NCI-H774 (cell line): ENCODE measurements around the gene SCNN1G.
"Not testable (repeated sequence)": the region's sequence is repeated elsewhere in the genome, so short reads cannot be mapped to it uniquely, and the experiment has no call there.

Experiments used
- DNase-seq: peaks from one replicate; lab custom pipeline; 2025; lab: John Stamatoyannopoulos, UW

SCNN1G gene, protein sequence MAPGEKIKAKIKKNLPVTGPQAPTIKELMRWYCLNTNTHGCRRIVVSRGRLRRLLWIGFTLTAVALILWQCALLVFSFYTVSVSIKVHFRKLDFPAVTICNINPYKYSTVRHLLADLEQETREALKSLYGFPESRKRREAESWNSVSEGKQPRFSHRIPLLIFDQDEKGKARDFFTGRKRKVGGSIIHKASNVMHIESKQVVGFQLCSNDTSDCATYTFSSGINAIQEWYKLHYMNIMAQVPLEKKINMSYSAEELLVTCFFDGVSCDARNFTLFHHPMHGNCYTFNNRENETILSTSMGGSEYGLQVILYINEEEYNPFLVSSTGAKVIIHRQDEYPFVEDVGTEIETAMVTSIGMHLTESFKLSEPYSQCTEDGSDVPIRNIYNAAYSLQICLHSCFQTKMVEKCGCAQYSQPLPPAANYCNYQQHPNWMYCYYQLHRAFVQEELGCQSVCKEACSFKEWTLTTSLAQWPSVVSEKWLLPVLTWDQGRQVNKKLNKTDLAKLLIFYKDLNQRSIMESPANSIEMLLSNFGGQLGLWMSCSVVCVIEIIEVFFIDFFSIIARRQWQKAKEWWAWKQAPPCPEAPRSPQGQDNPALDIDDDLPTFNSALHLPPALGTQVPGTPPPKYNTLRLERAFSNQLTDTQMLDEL

DNA sequence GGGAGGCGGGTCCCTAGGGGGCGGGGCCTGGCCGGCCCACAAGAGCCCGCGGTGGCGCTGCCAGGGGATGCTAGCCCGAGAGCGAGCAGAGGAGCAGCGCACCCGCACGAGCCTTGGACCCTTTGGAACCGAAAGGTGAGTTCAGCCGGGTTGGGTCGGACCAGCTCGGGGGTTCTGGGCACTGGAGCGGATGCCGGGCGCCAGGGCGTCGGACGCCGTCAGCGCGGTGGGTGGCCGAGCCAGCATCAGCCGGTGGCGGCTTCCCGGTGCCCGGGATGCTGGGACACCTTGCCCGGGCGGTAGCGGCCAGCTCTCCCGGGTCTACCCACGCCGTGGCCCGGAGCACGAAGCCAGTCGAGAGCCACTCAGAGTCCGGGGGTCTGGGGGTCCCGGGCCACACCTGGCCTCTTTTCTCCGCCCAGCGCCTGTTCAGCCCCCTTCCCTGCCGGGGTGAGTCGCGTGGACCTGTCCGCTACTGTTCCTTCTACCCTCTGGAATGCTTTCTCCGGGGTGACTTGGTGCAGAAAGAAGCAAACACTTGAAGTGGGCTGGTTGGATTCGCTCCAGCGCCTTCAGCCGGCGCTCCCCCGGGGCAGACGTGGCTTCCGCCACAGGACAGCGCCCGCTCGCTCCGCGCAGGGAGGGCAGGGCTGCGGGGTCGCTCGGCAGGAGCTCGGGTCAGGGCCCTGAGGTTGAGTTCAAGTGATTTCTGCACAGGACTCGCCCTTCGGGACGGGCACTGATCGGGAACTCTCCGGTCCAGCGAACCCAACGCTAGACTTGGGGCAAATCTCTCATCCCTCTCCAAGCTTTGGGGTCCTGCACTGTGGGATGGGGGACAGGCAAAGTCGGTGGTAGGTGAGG lies at the start of gene SCNN1G:
SCNN1G (plus strand) TSS at position 67 of the 864 bp plus-strand sequence. CDS start 3,527 bp downstream, outside the sequence.
- no peak for DNase-seq

GRCh38 chr16:23132775-23133463 lies 49.6 kb upstream of the SCNN1G start:
- no peak for DNase-seq

DNA sequence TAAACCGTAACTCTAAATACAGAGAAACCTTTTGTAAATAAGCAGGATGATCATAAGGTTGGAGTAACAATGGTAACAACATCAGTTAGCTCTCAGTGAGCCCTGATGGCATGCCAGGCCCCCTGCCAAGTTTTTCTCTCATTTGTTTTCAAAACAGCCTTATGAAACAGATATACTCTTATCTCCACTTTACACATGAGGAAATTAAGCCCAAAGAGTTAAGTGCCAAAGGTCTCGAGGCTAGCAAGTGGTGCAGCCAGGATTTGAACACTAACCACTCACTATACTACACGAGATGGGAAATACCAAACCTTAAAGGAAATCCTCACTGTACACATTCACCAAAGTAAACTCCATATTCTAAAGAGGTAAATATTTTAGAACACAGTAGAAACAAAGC lies 48.3 kb upstream of the SCNN1G start:
- no peak for DNase-seq

GRCh38 chr16:23137256-23137655 lies 45.3 kb upstream of the SCNN1G start:
- DNase-seq: no peak

DNA sequence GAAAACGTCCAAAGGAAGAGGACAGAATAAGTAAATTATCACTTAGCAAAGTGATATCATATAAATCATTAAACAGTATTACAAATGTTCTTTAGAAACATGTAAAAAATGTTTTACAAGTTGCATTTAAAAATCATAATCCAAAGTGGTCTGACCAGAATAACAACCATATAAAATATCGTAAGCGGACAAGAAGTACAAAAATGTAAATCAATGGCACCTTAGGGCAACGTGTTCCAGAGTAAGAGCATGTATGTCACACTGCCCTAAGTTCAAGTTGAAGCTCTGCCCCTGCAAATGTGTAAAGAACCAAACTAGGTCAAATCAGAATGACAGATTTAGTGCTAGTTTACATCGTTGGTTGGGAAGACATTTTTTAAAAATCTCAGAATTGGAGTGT lies 44.7 kb upstream of the SCNN1G start:
- no peak for DNase-seq

- DNase-seq: no peak
Observed at GRCh38 chr16:23140107-23140506, 42.4 kb upstream of the SCNN1G start.

DNA sequence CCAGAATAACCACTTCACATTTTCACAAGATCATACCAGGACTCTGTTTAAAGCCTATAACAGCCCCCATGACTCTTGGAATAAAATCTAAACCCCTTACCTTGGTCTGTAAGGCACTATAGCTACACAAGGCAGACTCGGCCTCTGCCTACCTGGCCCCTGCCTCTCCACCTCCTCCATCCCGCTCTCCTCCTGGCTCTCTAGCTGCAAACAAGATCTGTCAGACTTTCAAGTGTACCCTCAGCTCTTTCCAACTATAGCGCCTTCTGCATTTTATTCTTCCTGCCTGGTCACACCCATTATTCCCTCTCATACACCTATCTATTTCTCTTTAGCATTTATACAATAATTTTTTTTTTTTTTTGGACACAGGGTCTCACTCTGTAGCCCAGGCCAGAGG lies 41.5 kb upstream of the SCNN1G start:
- no peak for DNase-seq

GRCh38 chr16:23141500-23141899 lies 41.0 kb upstream of the SCNN1G start:
- no peak for DNase-seq

DNA sequence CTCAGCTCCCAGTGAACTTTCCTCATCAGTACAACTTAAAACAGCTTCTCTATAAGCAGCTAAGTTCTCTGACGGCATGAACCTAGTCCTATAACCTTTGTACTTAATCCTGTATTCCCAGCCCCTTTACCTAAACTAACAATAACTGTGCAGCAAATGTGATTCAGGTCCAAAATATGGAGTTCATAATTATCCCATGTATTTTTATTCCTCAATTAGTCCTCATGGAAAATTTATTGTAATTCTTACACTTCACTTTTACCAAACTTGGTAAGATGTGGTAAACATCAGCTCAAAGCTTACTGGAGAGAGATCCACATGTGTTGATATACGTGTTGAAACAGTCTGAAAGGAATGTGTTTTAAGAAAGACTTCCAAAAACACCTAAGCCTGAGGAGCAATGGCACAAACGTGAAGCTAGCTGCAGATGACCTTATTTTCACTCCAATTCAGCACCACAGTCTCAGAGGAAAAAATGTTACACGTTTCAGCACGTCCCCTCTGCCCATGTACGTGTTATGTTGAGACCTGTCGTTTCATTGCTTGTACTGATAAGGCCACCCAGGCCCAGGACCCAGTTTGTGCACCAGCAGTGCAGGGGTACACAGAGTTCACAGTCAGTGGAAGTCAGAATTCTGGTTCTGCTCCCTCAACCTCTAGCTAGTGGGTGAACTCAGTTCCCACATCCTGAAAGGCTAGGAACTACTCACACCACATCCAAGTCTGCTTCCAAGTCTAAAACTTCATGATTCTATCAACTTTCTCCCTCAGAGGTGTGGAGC lies 40.4 kb upstream of the SCNN1G start:
- DNase-seq: no peak

DNA sequence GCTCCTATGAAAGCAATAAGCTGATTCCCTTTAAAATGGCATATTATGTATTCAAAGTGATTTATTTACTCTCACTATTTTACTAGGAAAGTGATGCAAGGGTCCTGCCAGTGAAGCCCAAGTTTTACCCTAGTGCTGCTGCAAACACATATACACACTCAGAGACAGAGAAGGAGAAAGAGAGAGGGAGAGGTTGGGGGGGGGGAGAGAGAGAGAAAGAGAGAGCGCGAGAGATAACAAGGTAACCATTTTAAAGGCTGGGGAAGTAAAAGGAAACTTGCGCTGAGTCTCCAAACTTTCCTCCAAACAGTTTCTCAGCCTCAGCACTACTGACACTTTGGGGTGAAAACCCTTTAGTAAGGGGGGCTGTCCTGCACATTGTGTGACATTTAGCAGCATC lies 39.2 kb upstream of the SCNN1G start:
- no peak for DNase-seq

- not testable (repeated sequence) for DNase-seq
Observed at GRCh38 chr16:23144393-23144792, 38.2 kb upstream of the SCNN1G start.

DNA sequence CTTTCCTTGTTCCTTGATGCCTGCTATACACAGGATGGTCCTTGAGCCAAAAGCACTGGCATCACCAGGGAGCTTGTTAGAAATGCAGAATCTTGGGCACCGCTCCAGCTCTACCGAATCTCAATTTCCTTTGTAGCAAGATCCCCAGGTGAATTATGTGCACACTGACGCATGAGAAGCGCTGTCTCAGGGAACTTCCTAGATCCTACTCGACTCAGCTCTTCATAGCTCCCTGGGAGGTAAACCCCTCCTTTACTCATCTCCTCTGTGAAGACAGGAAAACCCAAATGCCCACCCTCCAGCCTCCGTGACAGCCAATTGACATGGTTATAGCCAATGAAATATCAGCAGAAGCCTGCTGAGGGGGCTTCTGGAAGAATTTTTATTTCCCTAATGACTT lies 37.4 kb upstream of the SCNN1G start:
- no peak for DNase-seq

- DNase-seq: no peak
Observed at GRCh38 chr16:23145608-23146007, 36.9 kb upstream of the SCNN1G start.

DNA sequence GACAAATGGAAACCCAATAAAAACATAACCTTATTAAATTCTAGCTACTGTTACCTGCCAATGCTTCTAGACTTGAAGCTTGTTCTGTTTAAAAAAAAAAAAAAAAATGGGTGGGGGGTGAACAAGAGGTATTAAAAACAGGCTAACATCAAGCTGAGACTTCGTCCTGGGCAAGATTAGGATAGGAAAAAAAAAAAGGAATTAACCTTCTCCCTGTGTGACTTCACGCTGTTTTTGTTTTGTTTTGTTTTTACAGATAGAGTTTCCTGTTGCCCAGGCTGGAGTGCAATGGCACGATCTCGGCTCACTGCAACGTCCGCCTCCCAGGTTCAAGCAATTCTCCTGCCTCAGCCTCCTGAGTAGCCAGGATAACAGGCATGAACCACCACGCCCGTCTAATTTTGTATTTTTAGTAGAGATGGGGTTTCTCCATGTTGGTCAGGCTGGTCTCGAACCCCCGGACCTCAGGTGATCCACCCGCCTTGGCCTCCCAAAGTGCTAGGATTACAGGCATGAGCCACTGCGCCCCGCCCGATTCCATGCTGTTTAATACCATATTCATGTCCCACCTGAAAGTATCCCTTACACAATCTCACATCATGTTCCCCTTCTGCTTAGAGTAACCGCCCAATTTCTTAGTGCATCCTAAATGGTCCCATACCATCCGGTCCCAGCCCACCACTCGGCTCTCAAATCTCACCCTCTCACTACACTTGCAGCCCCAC lies 35.5 kb upstream of the SCNN1G start:
- DNase-seq: no peak

- DNase-seq: no peak
Observed at GRCh38 chr16:23147666-23148065, 34.9 kb upstream of the SCNN1G start.

DNA sequence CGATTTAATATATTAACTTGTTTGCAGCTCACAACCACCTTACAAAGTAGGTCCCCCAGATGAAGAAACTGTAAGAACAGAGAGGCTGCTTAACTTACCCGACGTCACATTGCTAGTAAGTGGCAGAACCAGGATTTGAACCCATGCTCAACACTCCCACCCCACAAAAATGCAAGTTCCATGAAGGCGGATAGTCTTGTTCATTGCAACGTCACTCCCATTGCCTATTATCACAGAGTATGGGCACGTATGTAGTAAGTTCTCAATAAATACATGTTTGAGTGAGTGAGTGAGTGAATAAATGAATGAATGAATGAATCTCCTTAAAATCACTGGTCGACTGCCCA lies 34.4 kb upstream of the SCNN1G start:
- no peak for DNase-seq

- DNase-seq: peak; percentile 38
Observed at GRCh38 chr16:23148513-23149266, 33.9 kb upstream of the SCNN1G start.

GRCh38 chr16:23149267-23149992 lies 33.1 kb upstream of the SCNN1G start, which contains the start of gene USP31:
Gene USP31, minus strand, starts transcription at chr16:23149452. Its CDS starts 182 bp downstream, at chr16:23149270.
- DNase-seq: peak; percentile 96

- DNase-seq: no peak
Observed at GRCh38 chr16:23149993-23150364, 32.6 kb upstream of the SCNN1G start.
